ENCODE data around the gene TMEM51. TPM values are rescaled to one million over a fixed set of nuclear protein-coding genes. Genes with fewer than 3 reads are reported as not detected.

TMEM51 gene
- total RNA-seq, 1 experiment from 2014 or later: 9.5 TPM

DNA sequence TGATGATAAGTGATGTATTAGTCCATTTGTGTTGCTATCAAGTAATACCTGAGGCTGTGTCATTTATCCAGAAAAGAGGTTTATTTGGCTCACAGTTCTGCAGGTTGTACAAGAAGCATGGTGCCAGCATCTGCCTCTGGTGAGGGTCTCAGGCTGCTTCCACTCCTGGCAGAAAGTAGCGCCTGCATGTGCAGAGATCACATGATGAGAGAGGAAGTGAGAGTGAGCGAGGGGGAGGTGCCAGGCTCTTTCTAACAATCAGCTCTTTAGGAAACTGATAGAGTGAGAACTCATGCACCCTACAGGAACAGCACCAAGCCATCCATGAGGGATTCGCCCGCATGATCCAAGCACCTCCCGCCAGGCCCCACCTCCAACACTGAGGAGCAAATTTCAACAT is 91.3 kb downstream of the TMEM51 start:
- DNase-seq (ENCODE audit: low read depth): no peak

DNA sequence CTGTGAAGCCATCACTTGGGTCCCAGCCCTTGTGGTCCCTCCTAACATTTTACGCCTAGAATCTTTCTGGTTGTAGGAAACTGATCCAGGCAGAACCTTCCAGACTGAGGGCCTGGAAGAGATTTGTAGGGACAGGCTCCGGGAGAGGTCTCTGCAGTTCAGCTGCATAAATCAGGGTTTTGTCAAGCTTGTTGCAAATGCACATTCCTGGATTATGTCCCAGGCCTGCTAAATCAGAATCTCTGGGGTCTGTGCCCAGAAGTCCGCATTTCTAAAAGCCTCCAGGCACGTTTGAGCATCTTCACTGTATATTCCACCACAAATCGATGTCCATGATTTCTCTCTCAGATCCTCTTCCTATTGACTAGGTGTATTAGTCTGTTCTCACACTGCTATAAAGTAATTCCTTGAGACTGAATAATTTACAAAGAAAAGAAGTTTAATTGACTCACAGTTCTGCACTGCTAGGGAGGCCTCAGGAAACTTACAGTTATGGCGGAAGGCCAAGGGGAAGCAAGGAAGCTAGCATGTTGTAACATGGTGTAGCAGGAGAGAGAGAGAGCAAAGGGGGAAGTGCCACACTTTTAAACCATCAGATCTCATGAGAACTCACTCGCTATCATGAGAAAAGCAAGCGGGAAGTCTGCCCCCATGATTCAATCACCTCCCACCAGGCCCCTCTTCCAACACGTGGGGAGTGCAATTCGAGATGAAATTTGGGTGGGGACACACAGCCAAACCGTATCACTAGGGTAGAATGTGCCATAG is 92.2 kb downstream of the TMEM51 start:
- no peak for DNase-seq (ENCODE audit: low read depth)

DNA sequence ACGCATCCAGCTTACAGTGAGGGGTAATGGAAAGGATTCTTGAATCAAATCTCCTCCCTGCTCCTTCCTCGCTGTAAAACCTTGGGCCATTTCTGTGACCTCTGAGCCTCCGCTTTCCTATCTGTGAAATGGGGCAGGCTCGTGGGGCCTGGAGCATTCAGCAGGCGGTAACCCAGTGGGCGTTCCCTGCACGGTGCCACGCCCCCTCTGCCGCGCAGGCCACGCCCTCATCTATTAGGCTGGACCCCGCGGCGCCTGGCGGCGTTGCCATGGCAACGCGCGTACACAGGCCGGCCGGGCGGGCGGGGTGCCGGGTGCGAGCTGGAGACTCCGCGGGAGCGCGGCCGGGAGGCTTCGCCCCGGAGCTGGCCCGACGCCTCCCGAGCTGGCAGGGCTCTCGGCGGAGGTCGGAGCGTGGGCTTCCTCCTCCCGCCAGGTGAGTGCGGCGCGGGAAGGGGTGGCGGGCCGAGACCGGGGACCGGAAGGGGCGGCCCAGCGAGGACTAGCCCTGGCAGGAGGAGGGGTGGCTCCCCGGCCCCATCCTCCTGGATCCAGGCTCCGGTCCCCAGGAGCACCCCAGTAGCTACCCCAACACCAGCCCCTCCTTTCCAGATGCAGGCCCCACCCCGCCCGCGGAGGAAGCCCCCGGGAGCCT is 93.5 kb downstream of the TMEM51 start, which contains the start of gene FHAD1:
Gene FHAD1, plus strand, starts transcription at position 264 of the 655 bp plus-strand sequence. CDS start 4,562 bp downstream, outside the sequence.
- DNase-seq (ENCODE audit: low read depth): peak; percentile 29

DNA sequence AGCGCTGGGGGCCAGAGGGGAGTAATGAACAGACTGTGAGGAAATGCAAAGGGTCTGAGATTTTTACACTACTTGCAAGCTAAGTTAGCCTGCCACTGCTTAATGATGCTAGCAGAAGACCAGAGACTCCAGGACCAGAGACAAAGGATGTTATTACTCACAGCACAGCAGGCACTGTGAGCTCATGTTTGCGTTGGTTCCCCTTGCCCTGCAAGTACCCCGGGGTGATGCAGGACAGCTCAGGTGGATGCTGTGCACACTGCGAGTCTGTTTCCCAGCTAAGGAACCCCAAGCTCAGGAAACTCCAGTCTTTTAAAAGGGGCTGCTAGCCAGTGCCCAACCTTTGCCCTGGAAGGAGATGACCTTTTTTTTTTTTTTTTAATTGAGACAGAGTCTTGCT is 94.7 kb downstream of the TMEM51 start:
- DNase-seq (ENCODE audit: low read depth): no peak

DNA sequence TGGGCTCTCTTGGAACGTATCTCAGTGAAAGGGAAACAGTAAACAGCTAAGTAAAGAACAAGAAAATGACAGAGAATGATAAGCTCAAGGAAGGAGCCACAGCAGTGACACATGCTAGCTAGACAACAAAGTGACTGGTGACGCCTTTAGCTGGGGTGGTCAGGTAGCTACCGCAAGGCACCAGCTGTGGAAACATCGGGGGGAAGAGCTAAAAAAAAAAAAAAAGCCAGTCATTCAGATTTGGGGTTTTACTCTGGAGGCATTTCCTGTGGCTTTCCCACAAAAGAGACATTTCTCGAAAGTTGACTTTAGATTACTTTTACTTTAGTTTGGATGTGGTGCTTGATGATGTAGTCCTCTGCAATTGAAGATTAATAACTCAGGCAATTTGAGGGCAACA is 95.5 kb downstream of the TMEM51 start:
- peak; percentile 35 for DNase-seq (ENCODE audit: low read depth)

DNA sequence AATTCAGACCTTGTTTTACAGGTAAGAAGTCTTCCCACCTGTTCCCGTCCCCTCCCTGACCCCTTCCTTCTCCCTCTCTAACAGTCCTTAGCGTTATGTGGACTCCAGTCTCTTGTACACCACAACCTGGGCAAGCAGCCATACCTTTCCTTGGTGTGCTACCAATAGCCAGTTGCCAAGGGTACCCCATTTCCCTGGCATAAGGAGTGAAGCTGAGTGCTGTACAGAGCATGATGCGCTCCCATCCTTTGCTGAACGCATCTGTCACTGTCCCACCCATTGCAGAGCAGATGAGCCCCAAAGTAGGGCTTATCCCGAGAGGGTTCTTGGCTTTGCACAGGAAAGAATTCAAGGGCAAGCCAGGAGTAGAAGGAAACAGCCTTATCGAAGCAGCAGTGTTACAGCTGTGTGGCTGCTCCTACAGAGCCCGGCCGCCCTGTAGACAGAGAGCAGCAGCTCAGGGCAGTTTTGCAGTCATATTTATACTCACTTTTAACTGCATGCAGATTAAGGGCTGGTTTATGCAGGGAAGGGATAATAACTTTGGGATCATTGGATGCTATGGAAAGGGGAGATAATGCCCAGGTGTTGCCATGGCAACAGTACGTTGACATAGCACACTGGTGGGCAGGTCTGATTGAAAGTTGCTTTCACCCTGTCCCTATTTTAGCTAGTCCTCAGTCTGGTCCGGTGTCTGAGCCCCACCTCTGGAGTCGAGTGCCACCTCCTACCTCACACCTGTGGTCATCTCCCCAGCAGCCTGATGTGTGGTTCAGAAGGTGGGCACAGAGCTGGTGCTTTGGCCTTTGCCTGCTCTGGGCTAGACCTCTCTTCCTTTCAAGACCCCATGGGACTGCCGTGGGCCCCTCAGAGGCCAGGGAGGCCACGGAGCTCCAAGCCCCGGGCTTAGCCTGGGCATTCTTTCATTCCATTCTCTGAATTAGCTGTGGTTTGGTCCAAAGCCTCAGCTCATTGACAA is 98.6 kb downstream of the TMEM51 start:
- no peak for DNase-seq (ENCODE audit: low read depth)

DNA sequence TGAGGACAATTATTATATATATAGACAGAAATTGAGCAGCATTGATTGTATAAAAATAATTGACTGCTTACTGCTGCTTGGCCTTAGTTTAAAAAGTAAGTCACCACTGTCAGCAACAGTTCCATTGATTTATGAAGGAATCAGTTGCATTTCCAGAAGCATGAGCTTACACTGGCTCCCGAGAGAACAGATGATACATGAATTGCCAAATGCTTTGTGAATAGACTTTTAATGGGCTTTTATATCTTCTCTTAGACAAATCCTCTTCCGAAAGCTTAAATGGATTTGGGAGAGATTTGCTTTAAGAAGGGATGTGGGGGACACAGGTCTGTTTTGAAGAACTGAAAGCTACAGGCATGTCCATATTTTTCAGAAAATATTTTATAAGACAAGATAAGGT is 101.0 kb downstream of the TMEM51 start:
- DNase-seq (ENCODE audit: low read depth): no peak

DNA sequence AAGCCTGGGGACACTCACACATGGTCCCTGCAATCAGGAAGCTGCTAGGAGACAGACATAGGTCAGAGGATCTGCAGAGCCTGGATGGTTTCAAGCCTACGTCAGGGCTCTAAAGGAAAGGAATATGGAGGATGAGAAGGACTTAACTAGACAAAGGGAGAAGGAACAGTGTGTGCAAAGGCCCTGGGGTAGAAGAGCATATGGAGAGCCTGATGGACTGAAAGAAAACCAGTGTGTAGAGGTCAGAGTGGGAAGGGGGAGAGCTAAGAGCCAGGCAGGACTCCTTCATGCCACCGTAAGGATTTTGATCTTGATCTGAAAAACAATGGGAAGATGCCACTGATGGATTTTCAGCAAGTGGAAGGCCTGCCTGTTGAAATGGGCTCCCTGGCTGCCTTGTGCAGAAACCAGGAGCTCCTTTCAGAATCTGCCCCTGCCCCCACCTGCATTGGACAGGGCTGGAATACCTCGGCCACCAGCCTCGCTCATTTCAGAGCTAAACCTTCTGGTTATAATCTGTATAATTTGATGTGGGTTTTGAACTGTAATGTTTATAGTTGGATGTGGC is 102.1 kb downstream of the TMEM51 start:
- DNase-seq (ENCODE audit: low read depth): no peak

DNA sequence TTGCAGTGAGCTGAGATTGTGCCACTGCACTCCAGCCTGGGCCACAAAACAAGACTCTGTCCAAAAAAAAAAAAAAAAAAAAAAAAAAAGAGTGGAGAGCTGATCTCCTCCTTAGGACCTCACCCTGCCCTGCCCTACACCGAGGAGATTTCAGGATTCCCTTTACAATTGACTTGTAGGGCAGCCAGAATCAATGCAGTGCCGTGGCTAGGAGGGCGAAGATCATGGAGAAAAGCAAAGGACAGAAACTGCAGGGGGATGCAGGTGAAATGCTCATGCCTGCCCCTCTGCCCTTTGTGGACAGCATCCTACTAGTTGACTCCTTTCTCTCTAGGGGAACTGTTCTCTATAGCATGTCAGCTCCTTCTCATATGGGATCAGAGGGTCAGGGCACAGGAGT is 103.0 kb downstream of the TMEM51 start:
- DNase-seq (ENCODE audit: low read depth): no peak

DNA sequence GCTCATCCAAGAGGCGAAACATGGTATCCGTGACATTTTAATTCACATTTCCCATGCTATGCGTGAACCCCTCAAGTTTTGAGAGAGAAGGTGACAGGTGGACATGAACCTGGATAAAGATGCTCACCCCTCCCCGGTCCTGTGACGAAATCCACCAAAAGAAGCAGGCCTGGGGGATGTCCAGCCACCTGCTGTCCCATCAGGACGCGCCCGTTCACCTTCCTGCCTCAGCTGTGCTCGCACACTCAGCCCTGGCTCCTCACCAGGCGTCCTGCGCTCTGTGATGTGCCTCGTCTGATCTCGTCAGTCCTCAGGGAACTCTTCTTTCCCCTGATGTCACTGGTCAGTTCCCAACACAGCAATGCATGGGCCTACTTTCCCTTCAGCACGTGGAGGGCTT is 103.8 kb downstream of the TMEM51 start:
- no peak for DNase-seq (ENCODE audit: low read depth)

DNA sequence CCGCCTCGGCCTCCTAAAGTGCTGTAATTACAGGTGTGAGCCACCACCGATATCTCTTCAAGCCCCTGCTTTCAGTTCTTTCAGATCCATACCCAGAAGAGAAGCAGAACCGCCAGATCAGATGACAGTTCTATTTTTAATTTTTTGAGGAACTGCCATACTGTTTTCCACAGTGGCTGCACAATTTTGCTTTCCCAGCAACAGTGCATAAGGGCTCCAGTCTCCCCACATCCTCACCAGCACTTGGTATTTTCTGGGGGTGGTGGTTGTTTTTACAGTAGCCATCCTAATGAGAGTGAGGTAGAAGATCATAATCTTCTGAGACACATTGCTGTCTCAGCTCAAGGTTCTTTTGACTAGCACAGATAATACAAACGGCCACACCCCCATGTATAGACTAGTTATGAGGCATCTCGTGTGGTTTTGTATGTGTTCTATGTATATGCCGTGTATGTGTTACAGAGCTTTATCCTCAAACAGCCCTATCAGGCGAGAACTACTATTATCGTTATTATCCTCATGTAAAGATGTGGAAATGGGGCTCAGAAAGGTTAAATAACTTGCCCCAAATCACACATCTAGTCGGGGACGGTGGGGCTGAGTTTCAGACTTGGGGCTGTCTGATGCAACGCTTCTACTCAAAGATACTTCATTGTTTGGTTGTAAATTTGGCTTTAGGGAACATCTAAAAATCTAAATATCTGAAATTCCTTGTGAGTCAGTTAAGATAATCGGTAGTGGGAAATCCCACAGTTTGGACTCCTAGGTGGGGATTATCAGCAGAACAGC is 105.5 kb downstream of the TMEM51 start:
- DNase-seq (ENCODE audit: low read depth): no peak

DNA sequence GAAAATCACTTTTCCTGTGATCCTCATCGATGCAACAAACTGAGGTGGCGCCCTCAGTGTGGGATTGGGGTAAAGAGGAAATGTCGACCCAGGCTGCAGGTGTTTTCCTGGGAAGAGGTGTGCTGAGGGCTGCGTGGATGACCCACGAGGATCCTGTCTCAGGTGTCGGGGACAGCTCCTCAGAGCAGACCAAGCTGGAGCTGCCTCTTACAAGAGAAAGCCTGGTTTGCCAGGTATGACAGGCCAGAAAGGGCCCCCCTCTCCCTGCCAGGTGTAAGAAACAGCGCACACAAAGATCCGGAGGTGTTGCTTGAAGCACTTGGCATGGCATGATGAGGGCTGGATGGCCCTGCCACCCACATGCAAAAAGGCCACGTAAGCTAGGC is 106.1 kb downstream of the TMEM51 start:
- no peak for DNase-seq (ENCODE audit: low read depth)

DNA sequence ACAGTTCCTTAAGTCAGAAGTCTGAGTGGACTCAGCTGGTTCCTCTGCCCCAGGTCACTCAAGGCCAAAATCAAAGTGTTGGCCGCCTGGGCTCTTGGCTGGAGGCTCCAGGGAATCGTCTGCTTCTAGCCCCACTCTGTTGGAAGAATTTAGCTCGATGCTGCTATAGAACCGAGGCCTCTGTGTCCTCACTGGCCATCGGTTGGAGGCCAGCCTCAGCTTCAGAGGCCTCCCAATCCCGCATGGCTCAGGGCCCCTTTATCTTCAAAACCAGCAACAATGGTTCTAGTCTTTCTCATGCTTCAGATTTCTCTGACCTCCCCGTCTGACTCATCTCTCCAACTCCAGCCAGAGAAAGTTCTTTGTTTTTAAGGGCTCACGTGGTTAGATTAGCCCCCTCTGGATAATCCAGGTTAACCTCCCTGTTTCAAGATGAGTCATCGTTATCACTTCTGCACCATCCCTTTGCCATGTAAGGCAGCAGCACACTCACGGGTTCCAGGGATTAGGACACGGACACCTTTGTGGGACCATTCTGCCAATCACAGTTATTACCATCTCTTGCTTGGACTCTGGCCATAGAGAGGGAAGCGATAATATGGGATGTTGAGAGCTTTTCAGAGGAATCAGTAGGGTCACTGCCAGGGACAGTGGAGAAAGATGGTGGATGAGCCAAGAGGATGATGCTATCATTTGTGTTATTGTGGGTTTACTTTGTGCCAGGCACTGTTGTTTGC is 107.0 kb downstream of the TMEM51 start:
- DNase-seq (ENCODE audit: low read depth): peak; percentile 41

DNA sequence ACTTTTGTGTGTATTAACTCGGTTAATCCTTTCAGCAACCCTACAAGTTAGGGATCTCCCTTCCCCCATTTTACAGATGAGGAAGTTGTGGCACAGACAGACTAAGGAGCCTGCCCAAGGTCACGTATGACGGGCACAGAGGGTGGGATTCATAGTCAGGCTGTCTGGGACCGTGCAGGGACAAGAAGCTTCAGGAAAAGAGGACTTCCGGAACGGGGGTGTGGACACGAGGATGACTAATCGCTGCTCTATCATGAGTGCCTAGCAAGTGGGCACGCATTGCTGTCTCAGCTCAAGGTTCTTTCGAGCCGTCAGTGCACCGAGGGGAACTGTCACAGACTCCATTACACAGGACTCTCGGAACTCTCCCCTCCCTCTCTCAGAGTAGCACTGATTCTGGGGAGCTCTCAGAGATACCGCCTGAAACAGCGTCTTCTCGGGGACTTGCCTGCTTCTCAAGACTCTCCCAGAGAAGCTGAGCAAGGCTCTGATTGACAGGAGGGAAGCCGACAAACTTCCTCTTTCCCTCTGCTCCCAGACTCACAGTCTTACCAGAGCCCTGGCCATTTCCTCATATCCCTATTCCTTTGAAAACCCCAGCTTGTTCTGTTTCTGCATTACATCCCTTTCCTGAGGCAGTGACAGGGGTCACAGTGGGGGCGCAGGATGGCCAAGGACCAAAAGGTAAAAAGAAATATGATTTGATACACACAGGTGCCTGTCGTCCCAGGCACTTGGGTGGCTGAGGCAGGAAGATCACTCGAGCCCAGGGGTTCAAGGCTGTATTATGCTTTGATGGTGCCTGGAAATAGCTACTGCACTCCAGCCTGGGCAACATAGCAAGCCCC is 107.8 kb downstream of the TMEM51 start:
- no peak for DNase-seq (ENCODE audit: low read depth)

DNA sequence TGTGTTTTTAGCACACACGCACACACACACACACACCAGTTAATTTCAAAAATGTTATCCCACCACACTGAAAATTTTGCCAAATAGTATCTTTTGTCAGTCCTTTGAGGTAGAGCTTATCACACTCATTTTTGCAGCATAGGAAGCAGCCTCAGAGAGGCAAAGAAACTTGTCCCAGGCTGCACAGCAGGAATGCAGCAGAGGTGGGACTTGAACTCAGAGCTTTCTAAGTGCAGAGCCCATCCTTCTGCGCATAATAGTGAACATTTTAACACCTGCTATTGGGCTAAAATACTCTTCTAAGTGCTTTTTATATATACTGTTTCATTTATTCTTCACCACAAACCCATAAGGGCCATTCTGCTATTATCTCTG is 108.4 kb downstream of the TMEM51 start:
- no peak for DNase-seq (ENCODE audit: low read depth)

DNA sequence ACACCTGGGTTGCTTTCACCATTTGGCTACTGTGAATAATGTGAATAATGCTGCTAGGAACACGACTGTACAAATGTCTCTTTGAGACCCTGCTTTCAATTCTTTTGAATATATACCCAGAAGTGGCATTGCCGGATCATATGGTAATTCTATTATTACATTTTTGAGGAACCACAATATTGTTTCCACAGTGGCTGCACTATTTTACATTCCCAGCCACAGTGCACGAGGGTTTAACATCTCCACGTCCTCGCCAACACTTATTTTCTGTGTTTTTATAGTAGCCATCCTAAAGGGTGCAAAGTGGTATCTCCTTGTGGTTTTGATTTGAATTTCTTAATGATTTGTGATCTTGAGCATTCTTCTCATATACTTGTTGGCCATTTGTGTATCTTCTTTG is 109.2 kb downstream of the TMEM51 start:
- no peak for DNase-seq (ENCODE audit: low read depth)

DNA sequence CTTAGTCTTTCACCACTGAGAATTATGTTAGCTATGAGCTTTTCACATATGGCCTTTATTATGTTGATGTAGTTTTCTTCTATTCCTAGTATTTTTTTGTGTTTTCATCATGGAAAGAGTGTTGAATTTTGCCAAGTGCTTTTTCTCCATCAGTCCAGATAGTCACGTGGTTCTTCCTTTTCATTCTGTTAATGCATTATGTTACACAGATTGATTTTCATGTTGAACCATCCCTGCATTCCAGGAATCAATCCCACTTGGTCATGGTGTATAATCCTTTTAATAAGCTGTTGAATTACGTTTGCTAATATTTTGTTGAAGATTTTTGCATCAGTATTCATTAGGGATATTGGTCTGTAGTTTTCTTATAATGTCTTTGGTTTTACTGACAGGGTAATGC is 111.2 kb downstream of the TMEM51 start:
- no peak for DNase-seq (ENCODE audit: low read depth)

Data from LHCN-M2 (cell line).